Activated CD4-positive, alpha-beta T cell treated with anti-CD3 and anti-CD28 coated beads for 1 hour (primary cell): ENCODE results near the gene PSKH1.
"Not testable (repeated sequence)": the region's sequence is repeated elsewhere in the genome, so short reads cannot be mapped to it uniquely, and the experiment has no call there.

ENCODE experiments used
- DNase-seq: peaks from one replicate; pipeline ENCODE4 v3.0.0-alpha.2; 2020

PSKH1 gene

GRCh38 chr16:67892899-67893742 is at the start of gene PSKH1:
Gene PSKH1, plus strand, starts transcription at chr16:67893254. Its CDS starts 15,496 bp downstream, at chr16:67908750.
- DNase-seq = peak; percentile 88

GRCh38 chr16:67843343-67843765 is 49.7 kb upstream of the PSKH1 start:
- DNase-seq = peak; percentile 30

GRCh38 chr16:67844497-67844896 is 48.6 kb upstream of the PSKH1 start:
- no peak for DNase-seq

GRCh38 chr16:67845291-67846062 is 47.6 kb upstream of the PSKH1 start:
- no peak for DNase-seq

GRCh38 chr16:67846063-67846319 is 47.1 kb upstream of the PSKH1 start:
- no peak for DNase-seq

GRCh38 chr16:67846320-67847063 is 46.6 kb upstream of the PSKH1 start, which contains the start of gene NUTF2:
Gene NUTF2, plus strand, starts transcription at chr16:67846933. Its CDS starts 18,198 bp downstream, at chr16:67865131.
- peak; percentile 92 for DNase-seq

GRCh38 chr16:67847064-67847861 is 45.8 kb upstream of the PSKH1 start, which contains the start of gene CENPT:
Gene CENPT, minus strand, starts transcription at chr16:67847693. Its CDS starts 13,834 bp downstream, at chr16:67833859.
- peak; percentile 11 for DNase-seq

- no peak for DNase-seq
Observed at GRCh38 chr16:67848118-67848517, 44.9 kb upstream of the PSKH1 start.

- DNase-seq = no peak
Observed at GRCh38 chr16:67853670-67854069, 39.4 kb upstream of the PSKH1 start.

- no peak for DNase-seq
Observed at GRCh38 chr16:67855789-67856188, 37.3 kb upstream of the PSKH1 start.

- no peak for DNase-seq
Observed at GRCh38 chr16:67856927-67857546, 36.0 kb upstream of the PSKH1 start.

- DNase-seq = no peak
Observed at GRCh38 chr16:67857547-67858233, 35.4 kb upstream of the PSKH1 start.

- DNase-seq = no peak
Observed at GRCh38 chr16:67858500-67858899, 34.6 kb upstream of the PSKH1 start.

GRCh38 chr16:67860589-67861398 is 32.3 kb upstream of the PSKH1 start:
- no peak for DNase-seq

- DNase-seq = no peak
Observed at GRCh38 chr16:67861877-67862276, 31.2 kb upstream of the PSKH1 start.

GRCh38 chr16:67862623-67863583 is 30.2 kb upstream of the PSKH1 start:
- DNase-seq = no peak

GRCh38 chr16:67864044-67864443 is 29.0 kb upstream of the PSKH1 start:
- not testable (repeated sequence) for DNase-seq

- DNase-seq = no peak
Observed at GRCh38 chr16:67864594-67864993, 28.5 kb upstream of the PSKH1 start.

- no peak for DNase-seq
Observed at GRCh38 chr16:67865318-67865717, 27.7 kb upstream of the PSKH1 start.
